ENCODE measurements around the gene PTGIR. TPM values are rescaled to one million over a fixed set of nuclear protein-coding genes. Genes with fewer than 3 reads are reported as not detected.
A peak's percentile ranks its signal among the peaks of the same experiment; 100 is the strongest.

PTGIR gene
- total and polyA plus RNA-seq, 8 donors: 0.56 to 4.6 (median 2.6) TPM

GRCh38 chr19:46607448-46607841 is 17.4 kb downstream of the PTGIR start:
- no peak for DNase-seq
- FAIRE-seq: no peak
- WGBS, 2 donors: 82 to 86% methylated on average over 12 of the region's 12 CpGs

GRCh38 chr19:46606681-46607447 is 18.0 kb downstream of the PTGIR start:
- H3K27me3 ChIP-seq: no peaks in the 10 kb centered on the region
- DNase-seq: no peak
- FAIRE-seq: no peak
- no peak for TF ChIP-seq CTCF (IDR thresholded peaks at IDR 0.05)
- H3K27ac ChIP-seq: no peak overlapping the region
- H3K4me3 ChIP-seq: no peak overlapping the region
- H3K4me1 ChIP-seq: peaks cover 7 to 18% (median 15%) of the 10 kb centered on the region in 3 donors
- H3K36me3 ChIP-seq: peaks cover 0 to 46% (median 27%) of the 10 kb centered on the region in 3 donors
- H3K9me3 ChIP-seq: no peaks in the 10 kb centered on the region
- intact Hi-C loops (cut with DNase I): no loop called here
- ATAC-seq: no peak
- WGBS, 2 donors: 83 to 85% methylated on average over 12 of the region's 12 CpGs

More at GRCh38 chr19:46607448-46607841, 17.4 kb downstream of the PTGIR start:
- peaks cover 0 to 46% (median 27%) of the 10 kb centered on the region in 3 donors for H3K36me3 ChIP-seq
- H3K27ac ChIP-seq: no peak overlapping the region
- no peak for TF ChIP-seq CTCF (IDR thresholded peaks at IDR 0.05)
- H3K4me3 ChIP-seq: no peak overlapping the region
- H3K27me3 ChIP-seq: no peaks in the 10 kb centered on the region
- no peak for ATAC-seq
- intact Hi-C loops (cut with DNase I): no loop called here
- H3K4me1 ChIP-seq: peaks cover 7 to 18% (median 14%) of the 10 kb centered on the region in 3 donors
- no peaks in the 10 kb centered on the region for H3K9me3 ChIP-seq

GRCh38 chr19:46606019-46606418 is 18.9 kb downstream of the PTGIR start:
- no peak overlapping the region for H3K4me3 ChIP-seq
- no peak overlapping the region for H3K27ac ChIP-seq
- H3K9me3 ChIP-seq: no peaks in the 10 kb centered on the region
- no peaks in the 10 kb centered on the region for H3K27me3 ChIP-seq
- no peak for DNase-seq
- FAIRE-seq: no peak
- WGBS, 2 donors: 88 to 89% methylated on average over 11 of the region's 11 CpGs
- peaks cover 0 to 46% (median 27%) of the 10 kb centered on the region in 3 donors for H3K36me3 ChIP-seq
- no peak for TF ChIP-seq CTCF (IDR thresholded peaks at IDR 0.05)
- intact Hi-C loops (cut with DNase I): no loop called here
- H3K4me1 ChIP-seq: peaks cover 7 to 18% (median 15%) of the 10 kb centered on the region in 3 donors
- no peak for ATAC-seq

GRCh38 chr19:46605356-46605821 is 19.5 kb downstream of the PTGIR start:
- no peak for ATAC-seq
- H3K4me3 ChIP-seq: no peak overlapping the region
- no peak overlapping the region for H3K27ac ChIP-seq
- FAIRE-seq: no peak
- H3K36me3 ChIP-seq: peaks cover 0 to 46% (median 27%) of the 10 kb centered on the region in 3 donors
- WGBS, 2 donors: 79 to 87% methylated on average over 16 of the region's 16 CpGs
- no peaks in the 10 kb centered on the region for H3K9me3 ChIP-seq
- TF ChIP-seq CTCF (IDR thresholded peaks at IDR 0.05): no peak
- intact Hi-C loops (cut with DNase I): no loop called here
- no peaks in the 10 kb centered on the region for H3K27me3 ChIP-seq
- H3K4me1 ChIP-seq: peaks cover 7 to 18% (median 15%) of the 10 kb centered on the region in 3 donors
- DNase-seq: peak in 1 of 6 donors; percentile 70
